GM18907 (cell line): ENCODE measurements around the gene EP400.
"Not testable (repeated sequence)": the region's sequence is repeated elsewhere in the genome, so short reads cannot be mapped to it uniquely, and the experiment has no call there.

Experiments used
- ATAC-seq: cut with Tn5 transposase; IDR thresholded peaks from one replicate; pipeline ENCODE4 v1.9.1; 2021; ENCODE audit warnings: mild to moderate bottlenecking, moderate library complexity; ENCODE audit not compliant: unreplicated experiment

Gene EP400

GRCh38 chr12:132036063-132036683, 86.4 kb downstream of the EP400 start:
- ATAC-seq: no peak

DNA sequence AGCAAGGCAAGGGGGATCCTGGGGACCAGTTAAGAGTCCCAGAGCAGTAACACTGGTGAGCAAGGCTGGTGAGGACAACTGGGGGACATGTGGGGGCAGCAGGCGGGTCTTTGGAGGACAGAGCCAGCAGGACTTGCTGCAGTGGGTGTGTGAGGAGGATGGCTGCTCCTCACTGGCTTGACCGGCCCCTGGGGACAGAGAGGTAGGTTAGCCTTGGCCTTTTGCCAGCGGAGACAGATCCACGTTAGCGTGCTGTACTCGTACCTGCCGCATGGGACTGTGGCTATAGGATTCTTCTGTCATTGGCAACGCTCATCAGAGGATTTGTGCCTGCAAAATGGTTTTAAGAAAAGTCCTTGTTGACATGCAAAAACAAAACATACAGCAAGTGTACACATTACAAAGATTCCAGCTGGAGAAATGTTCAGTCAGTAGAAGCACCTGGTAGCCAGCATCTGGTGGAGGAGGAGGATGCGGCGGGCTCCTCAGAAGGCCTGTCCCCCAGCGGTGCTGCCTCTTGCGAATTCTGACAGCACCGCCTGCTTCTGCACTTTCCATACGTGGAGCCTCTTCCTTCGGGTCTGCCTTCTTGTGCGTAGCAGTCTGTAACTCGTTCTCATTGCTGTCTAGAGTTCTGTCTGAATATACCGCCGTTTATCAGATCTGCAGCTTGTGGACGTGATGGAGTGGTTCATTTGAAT, 91.3 kb downstream of the EP400 start:
- ATAC-seq: no peak

DNA sequence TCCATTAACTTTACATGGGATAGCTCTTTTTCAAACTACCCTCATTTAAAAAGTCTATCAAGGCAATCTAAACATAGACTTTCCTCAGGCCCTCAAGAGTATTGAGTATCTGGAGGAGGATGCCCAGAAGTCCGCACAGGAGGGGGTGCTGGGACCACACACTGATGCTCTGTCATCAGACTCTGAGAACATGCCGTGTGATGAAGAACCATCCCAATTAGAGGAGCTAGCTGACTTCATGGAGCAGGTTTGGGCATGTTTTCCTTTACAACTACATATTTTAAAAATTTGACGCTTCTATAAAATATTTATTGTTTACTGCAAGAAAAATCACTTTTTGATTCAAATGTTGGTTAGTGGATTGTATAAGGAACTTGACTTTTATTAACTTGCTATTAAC, 93.5 kb downstream of the EP400 start:
- no peak for ATAC-seq

GRCh38 chr12:132043770-132044467, 94.2 kb downstream of the EP400 start:
- no peak for ATAC-seq

DNA sequence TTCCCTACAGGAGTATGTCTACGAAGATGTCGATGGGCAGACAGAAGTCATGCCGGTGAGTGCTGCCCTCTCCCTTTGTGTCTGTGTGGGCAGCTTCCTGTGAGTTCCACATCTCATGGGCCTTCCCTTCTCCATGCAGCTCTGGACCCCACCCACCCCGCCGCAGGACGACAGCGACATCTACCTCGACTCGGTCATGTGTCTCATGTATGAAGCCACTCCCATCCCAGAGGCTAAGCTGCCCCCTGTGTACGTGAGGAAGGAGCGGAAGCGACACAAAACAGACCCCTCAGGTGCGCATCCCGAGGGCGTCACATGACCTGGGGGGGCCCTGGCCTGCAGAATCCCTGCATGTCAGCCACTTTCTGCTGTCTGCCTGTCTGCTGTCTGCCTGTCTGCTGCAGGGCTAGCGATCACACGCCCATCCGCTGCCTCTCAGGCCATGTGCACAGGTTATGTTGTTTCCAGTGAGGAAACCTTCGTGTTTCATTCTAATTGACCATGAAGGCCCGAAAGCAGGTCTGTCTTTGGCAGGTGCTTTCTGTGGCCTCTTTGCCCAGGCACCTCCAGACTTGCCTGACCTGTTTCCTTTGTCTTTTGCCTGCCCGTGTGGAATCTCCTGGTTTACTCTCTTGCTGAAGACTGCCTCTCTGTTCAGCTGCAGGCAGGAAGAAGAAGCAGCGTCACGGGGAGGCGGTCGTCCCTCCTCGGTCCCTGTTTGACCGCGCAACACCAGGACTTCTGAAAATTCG, 95.1 kb downstream of the EP400 start:
- ATAC-seq: no peak

DNA sequence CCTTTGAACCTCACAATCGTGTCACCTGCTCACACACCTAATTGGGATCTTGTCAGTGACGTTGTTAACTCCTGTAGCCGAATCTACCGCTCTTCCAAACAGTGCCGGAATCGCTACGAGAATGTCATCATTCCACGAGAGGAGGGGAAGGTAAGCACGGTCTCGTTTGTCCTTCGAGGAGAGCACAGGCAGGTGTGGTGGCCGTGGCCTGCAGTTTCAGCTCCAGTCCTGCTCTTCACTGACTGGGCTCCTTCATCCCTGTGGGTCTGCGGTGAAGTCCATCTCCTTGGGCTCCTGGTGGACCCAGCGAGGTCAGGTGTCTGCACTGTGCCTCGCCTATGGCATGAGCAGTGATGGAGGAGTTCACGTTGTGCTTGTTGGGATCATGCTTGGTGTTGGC, 96.0 kb downstream of the EP400 start:
- no peak for ATAC-seq

DNA sequence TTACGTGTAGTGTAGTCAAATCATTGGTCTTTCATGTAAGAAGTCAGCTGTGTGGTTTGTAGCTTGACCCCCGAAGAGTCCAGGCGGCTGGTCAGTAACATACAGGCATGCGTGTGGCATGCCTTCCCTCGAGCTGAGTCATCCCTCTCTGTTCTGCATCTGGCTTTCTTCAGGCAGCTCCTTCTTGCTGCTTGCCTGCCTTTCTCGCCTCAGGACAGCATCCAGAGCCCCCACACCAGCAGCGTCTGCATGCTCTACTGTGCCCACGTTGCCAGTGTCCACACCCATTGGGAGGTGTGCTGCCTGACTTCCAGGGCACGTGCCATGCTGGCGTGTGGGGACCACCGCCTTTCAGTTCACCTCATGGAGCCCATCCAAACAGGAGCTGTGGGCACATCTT, 96.8 kb downstream of the EP400 start:
- no peak for ATAC-seq

DNA sequence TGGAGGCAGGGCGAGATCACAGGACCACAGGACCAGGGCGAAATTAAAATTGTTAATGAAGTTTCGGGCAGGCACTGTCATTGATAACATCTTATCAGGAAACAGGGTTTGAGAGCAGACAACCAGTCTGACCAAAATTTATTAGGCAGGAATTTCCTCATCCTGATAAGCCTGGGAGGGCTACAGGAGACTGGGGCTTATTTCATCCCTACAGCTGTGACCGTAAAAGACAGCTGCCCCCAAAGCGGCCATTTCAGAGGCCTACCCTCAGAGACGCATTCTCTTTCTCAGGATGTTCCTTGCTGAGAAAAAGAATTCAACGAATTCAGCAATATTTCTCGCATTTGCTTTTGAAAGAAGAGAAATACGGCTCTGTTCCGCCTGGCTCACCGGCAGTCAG, 97.9 kb downstream of the EP400 start:
- ATAC-seq: not testable (repeated sequence)

DNA sequence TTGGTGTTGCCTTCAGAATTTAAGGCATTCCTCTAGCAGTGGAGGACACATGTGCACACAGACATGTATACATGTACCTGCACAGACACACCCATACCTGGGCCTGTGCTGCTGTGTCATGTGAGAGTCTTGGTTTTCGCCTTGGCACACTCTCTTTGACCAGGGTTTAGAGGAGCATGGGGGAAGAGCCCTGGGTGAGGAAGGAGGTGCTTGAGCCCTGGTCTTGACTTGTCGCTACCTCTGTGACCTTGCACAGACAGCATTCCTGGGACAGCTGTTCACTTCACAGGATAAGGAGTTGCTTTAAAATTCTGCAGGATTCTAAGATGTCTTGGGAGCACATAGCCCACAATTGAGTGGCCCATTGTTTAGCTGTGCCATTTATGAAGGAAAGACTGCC, 99.7 kb downstream of the EP400 start:
- ATAC-seq: no peak

DNA sequence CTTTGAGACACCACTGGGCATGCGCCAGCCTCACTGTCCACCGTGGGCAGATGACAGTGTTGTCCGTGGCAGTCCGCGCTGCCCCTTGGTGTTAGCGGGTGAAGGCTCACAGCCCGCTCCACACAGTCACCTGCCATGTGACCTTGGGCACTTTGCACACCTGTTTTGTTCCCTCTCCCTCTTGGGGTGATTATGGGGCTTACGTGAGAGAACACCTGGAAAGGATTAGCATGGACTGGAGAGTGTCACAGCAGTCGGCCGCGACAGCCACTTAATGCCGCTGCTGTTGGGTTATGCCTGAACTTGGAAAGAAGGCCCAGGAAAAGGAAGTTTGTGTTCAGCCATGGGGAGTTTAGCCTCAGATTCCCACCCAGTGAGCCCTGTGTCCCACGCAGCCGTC, 100.1 kb downstream of the EP400 start:
- no peak for ATAC-seq

GRCh38 chr12:132051718-132052117, 102.0 kb downstream of the EP400 start:
- not testable (repeated sequence) for ATAC-seq

GRCh38 chr12:132052196-132052932, 102.6 kb downstream of the EP400 start:
- no peak for ATAC-seq

- no peak for ATAC-seq
These were observed 103.9 kb downstream of the EP400 start for GRCh38 chr12:132053338-132054330.

- ATAC-seq: no peak
These were observed 105.2 kb downstream of the EP400 start for GRCh38 chr12:132054983-132055382.

DNA sequence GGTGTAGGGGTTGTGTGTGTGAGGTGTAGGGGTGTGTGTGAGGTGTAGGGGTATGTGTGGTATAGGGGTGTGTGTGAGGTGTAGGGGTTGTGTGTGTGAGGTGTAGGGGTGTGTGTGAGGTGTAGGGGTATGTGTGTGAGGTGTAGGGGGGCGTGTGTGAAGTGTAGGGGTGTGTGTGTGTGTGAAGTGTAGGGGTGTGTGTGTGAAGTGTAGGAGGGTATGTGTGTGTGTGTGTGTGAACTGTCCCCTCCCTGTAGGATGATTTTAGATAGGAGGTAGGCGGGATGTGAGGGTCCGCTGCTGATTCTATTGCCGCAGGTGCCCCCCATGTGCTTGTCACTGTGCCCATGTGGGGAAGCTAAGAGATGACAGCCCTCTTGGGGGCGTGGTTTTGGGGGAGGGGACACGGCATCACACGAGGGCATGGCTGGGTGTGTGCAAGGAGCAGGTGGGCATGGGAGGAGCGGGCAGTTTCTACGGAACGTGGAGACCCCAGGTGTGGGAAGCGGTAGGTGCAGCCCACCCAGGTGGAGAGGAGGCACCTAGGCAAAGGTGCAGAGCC, 105.9 kb downstream of the EP400 start:
- ATAC-seq: no peak

- ATAC-seq: no peak
These were observed 106.6 kb downstream of the EP400 start for GRCh38 chr12:132056320-132056719.

- no peak for ATAC-seq
These were observed 107.2 kb downstream of the EP400 start for GRCh38 chr12:132056951-132057350.

DNA sequence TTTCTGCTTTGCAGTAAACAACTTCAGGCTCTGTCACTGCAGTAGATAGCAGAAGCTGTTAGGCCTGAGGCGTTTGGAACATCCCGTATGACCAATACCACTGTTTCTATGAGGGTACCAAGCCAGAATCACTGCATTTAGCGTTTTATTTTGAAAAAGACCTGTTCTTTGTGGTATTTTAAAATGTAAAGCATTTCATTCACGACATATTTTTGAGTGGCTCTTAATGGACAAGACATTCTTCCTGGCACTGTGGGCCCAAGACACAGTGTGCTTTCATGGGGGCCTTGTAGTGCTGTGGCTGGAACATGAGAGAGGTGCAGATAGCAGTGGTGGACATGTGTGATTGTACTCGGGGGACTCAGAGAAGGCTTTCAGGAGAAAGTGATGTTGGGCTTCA, 107.9 kb downstream of the EP400 start:
- no peak for ATAC-seq

- ATAC-seq: no peak
These were observed 111.5 kb downstream of the EP400 start for GRCh38 chr12:132061197-132061596.
